Measurements from ENCODE around the gene RAB40C. TPM values are rescaled to one million over a fixed set of nuclear protein-coding genes. Genes with fewer than 3 reads are reported as not detected.

Gene RAB40C
- total and polyA plus RNA-seq, 10 of the 15 experiments (the other 5 are each of a cell fraction or from before 2014, with no cell fraction given) = 0.06 to 12.8 (median 4.6) TPM

DNA sequence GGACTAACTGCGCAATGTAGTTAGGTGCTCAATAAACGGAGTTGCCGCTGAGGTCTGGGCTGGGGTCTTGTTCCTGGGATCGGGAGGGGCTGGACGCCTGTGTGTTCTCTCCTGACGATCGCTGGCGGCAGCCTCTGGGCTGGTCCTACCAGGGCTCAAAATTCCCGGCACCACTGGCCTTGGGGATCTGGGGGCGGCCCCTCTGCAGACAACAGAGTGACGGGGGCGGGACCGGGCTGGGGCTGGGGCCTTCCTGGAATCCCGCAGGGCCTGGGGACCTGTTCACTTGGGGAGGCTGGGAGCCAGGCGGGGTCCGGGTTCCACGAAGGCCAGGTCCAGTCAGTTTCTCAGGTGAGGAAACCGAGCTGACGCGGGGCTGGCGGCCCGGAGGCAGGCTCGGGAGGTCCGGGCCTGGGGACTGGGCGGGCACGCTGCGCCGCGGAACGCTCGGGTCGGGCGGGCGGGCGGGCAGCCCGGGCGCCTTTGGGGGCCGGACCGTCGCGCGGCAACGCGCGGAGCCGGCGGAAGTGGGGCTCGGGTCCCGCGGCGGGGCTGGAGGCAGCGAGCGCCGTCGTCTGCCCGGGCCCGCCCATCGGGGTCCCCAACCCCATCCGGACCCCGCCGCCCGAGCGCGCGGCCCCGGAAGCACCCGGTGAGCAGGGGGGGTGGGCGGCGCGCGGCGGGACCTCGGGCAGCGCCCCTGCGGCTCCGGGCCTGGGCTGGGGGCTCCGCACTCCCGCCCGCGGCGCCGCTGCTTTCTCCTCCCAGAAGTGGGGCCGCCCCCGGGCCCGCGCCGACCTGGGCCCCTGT lies 20.2 kb upstream of the RAB40C start, which contains the start of gene PIGQ (continued):
- no peak for TF ChIP-seq SPI1 (IDR thresholded peaks at IDR 0.05; ENCODE audit: borderline replicate concordance, insufficient read depth, low read depth, low read length)
- TF ChIP-seq, protein P1, sequence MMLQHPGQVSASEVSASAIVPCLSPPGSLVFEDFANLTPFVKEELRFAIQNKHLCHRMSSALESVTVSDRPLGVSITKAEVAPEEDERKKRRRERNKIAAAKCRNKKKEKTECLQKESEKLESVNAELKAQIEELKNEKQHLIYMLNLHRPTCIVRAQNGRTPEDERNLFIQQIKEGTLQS (IDR thresholded peaks at IDR 0.05; ENCODE audit: borderline replicate concordance, extremely low read depth, low read depth, low read length) = no peak
- TF ChIP-seq, protein P2, sequence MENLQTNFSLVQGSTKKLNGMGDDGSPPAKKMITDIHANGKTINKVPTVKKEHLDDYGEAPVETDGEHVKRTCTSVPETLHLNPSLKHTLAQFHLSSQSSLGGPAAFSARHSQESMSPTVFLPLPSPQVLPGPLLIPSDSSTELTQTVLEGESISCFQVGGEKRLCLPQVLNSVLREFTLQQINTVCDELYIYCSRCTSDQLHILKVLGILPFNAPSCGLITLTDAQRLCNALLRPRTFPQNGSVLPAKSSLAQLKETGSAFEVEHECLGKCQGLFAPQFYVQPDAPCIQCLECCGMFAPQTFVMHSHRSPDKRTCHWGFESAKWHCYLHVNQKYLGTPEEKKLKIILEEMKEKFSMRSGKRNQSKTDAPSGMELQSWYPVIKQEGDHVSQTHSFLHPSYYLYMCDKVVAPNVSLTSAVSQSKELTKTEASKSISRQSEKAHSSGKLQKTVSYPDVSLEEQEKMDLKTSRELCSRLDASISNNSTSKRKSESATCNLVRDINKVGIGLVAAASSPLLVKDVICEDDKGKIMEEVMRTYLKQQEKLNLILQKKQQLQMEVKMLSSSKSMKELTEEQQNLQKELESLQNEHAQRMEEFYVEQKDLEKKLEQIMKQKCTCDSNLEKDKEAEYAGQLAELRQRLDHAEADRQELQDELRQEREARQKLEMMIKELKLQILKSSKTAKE (IDR thresholded peaks at IDR 0.05; ENCODE audit: low read depth, poor library complexity, severe bottlenecking) = no peak
- TF ChIP-seq, protein P3, sequence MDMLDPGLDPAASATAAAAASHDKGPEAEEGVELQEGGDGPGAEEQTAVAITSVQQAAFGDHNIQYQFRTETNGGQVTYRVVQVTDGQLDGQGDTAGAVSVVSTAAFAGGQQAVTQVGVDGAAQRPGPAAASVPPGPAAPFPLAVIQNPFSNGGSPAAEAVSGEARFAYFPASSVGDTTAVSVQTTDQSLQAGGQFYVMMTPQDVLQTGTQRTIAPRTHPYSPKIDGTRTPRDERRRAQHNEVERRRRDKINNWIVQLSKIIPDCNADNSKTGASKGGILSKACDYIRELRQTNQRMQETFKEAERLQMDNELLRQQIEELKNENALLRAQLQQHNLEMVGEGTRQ (IDR thresholded peaks at IDR 0.05; ENCODE audit: borderline replicate concordance, low read depth, low read length) = no peak
- 0 out of 2 replicates have a peak, but pooled peaks have one; percentile 39 for TF ChIP-seq SMARCA5 (IDR thresholded peaks at IDR 0.05)
- TF ChIP-seq, protein P4, sequence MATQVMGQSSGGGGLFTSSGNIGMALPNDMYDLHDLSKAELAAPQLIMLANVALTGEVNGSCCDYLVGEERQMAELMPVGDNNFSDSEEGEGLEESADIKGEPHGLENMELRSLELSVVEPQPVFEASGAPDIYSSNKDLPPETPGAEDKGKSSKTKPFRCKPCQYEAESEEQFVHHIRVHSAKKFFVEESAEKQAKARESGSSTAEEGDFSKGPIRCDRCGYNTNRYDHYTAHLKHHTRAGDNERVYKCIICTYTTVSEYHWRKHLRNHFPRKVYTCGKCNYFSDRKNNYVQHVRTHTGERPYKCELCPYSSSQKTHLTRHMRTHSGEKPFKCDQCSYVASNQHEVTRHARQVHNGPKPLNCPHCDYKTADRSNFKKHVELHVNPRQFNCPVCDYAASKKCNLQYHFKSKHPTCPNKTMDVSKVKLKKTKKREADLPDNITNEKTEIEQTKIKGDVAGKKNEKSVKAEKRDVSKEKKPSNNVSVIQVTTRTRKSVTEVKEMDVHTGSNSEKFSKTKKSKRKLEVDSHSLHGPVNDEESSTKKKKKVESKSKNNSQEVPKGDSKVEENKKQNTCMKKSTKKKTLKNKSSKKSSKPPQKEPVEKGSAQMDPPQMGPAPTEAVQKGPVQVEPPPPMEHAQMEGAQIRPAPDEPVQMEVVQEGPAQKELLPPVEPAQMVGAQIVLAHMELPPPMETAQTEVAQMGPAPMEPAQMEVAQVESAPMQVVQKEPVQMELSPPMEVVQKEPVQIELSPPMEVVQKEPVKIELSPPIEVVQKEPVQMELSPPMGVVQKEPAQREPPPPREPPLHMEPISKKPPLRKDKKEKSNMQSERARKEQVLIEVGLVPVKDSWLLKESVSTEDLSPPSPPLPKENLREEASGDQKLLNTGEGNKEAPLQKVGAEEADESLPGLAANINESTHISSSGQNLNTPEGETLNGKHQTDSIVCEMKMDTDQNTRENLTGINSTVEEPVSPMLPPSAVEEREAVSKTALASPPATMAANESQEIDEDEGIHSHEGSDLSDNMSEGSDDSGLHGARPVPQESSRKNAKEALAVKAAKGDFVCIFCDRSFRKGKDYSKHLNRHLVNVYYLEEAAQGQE (IDR thresholded peaks at IDR 0.05; ENCODE audit: low read depth, low read length) = no peak
- peak; percentile 60; the same call in 1 of the 2 replicates for TF ChIP-seq MXI1 (IDR thresholded peaks at IDR 0.05; ENCODE audit: low read depth, low read length)
- TF ChIP-seq IKZF1 (conservative IDR thresholded peaks at IDR 0.05) = peak; percentile 49
- TF ChIP-seq SIX5 (IDR thresholded peaks at IDR 0.05; ENCODE audit: low read depth, low read length, severe bottlenecking) = peak; percentile 33
- TF ChIP-seq, protein P5, sequence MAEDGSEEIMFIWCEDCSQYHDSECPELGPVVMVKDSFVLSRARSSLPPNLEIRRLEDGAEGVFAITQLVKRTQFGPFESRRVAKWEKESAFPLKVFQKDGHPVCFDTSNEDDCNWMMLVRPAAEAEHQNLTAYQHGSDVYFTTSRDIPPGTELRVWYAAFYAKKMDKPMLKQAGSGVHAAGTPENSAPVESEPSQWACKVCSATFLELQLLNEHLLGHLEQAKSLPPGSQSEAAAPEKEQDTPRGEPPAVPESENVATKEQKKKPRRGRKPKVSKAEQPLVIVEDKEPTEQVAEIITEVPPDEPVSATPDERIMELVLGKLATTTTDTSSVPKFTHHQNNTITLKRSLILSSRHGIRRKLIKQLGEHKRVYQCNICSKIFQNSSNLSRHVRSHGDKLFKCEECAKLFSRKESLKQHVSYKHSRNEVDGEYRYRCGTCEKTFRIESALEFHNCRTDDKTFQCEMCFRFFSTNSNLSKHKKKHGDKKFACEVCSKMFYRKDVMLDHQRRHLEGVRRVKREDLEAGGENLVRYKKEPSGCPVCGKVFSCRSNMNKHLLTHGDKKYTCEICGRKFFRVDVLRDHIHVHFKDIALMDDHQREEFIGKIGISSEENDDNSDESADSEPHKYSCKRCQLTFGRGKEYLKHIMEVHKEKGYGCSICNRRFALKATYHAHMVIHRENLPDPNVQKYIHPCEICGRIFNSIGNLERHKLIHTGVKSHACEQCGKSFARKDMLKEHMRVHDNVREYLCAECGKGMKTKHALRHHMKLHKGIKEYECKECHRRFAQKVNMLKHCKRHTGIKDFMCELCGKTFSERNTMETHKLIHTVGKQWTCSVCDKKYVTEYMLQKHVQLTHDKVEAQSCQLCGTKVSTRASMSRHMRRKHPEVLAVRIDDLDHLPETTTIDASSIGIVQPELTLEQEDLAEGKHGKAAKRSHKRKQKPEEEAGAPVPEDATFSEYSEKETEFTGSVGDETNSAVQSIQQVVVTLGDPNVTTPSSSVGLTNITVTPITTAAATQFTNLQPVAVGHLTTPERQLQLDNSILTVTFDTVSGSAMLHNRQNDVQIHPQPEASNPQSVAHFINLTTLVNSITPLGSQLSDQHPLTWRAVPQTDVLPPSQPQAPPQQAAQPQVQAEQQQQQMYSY (CRISPR knock-in tag; IDR thresholded peaks at IDR 0.05) = no peak
- TF ChIP-seq POLR2AphosphoS5 (IDR thresholded peaks at IDR 0.05; ENCODE audit: low read length) = no peak
- peak; percentile 65 for TF ChIP-seq BACH1 (IDR thresholded peaks at IDR 0.05; ENCODE audit: borderline replicate concordance)
- TF ChIP-seq HDAC6 (IDR thresholded peaks at IDR 0.05; ENCODE audit: unreplicated experiment) = no peak
- TF ChIP-seq RB1 (IDR thresholded peaks at IDR 0.05; ENCODE audit: borderline replicate concordance) = no peak
- TF ChIP-seq TCF3 (IDR thresholded peaks at IDR 0.05; ENCODE audit: borderline replicate concordance, insufficient read depth, low read depth, low read length) = no peak
- TF ChIP-seq SRF (IDR thresholded peaks at IDR 0.05; ENCODE audit: low read depth in 2 of 2, low read length in 2 of 2) = 0 out of 4 replicates have a peak, but pooled peaks of 1 of the 2 experiments have one; percentile 46
- peak; percentile 71 for TF ChIP-seq LARP7 (IDR thresholded peaks at IDR 0.05)
